Tibial nerve (tissue), 4 donors: ENCODE data around the gene CLGN. TPM values are rescaled to one million over a fixed set of nuclear protein-coding genes. Genes with fewer than 3 reads are reported as not detected.

Source experiments
- total RNA-seq, 4 donors: library from RNA; depleted of rRNA; stranded (reverse); fragments of >200 nt; gene quantifications; one replicate each; pipeline ENCODE4 v1.1.0, GENCODE V29; 2016

Gene CLGN
- total RNA-seq, 4 donors from 2014 or later: 0.42 to 2.5 (median 1.1) TPM

Other genes starting within 250 kb of the CLGN start
- 10 to 100 TPM; 35.7 to 51.9 (median 46.5) TPM for gene SCOC, start 54.0 kb downstream of the CLGN start, total RNA-seq
- gene MGAT4D, start 70.6 kb upstream of the CLGN start, total RNA-seq: under 1 TPM in 1 of 4 donors, not detected in 3; 0.22 TPM
- gene ELMOD2, start 96.5 kb upstream of the CLGN start, total RNA-seq: 10 to 100 TPM; 23.4 to 56.7 (median 30.3) TPM
- not detected for gene UCP1, start 141.3 kb upstream of the CLGN start, total RNA-seq